Mammary epithelial cell (primary cell): ENCODE results near the gene SUPT7L.

Source experiments
- CTCF ChIP-seq, 2 donors: IDR thresholded peaks in 1 of 2; conservative IDR thresholded peaks in 1 of 2; 2 replicates each; pipeline ENCODE4 v1.5.1; 2011 to 2012; ENCODE audit warnings: inconsistent platforms in 2 of 2, low read length in 2 of 2, mild to moderate bottlenecking in 2 of 2, control low read depth in 1 of 2, low read depth in 1 of 2; ENCODE audit not compliant: insufficient read depth in 1 of 2; ENCODE audit errors: extremely low read depth in 1 of 2
- EZH2 ChIP-seq: IDR thresholded peaks from 2 replicates; pipeline ENCODE4 v1.6.1; 2012; ENCODE audit warnings: low read length, inconsistent platforms, borderline replicate concordance

- TF ChIP-seq CTCF (conservative IDR thresholded peaks at IDR 0.05 in 1 of 2, IDR thresholded peaks at IDR 0.05 in 1 of 2; ENCODE audit: extremely low read depth in 1 of 2, insufficient read depth in 1 of 2, low read depth in 1 of 2, low read length in 2 of 2) (no peak), EZH2 (no peak)
These were observed 48.4 kb upstream of the SUPT7L start for GRCh38 chr2:27711804-27712203.
